Measurements from ENCODE around the gene DNAI2.

DNA sequence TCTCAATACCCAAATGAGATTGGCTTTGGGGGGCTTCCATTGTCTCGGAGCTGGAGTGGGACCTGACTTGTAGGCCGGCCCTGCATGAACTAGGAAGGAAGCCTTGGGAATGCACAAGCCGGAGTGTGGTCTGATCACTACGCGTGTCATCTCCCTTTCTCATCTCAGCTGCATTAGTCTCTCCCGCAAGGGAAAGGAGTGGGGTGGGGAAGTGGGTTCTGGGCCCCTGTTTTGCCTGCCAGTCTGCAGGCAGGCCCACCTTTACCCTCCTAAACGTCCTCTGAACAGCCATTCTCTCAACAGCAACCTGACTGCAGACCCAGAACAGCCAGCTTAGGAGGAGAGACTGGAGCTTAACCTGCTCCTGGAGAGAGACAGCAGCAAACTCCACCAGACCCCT lies 11.4 kb upstream of the DNAI2 start:
- TF ChIP-seq ELF1 (IDR thresholded peaks at IDR 0.05; ENCODE audit: borderline replicate concordance, low read depth) (no peak), RAD21 (IDR thresholded peaks at IDR 0.05; ENCODE audit: low read depth) (no peak), REST (IDR thresholded peaks at IDR 0.05; ENCODE audit: low read depth) (no peak), EZH2 (IDR thresholded peaks at IDR 0.05) (no peak), POLR2AphosphoS5 (IDR thresholded peaks at IDR 0.05; ENCODE audit: low read depth, low read length) (no peak), ZNF274 (IDR thresholded peaks at IDR 0.05; ENCODE audit: low read depth, low read length) (no peak), SRF (IDR thresholded peaks at IDR 0.05; ENCODE audit: low read depth) (no peak), POLR2A (IDR thresholded peaks at IDR 0.05; ENCODE audit: borderline replicate concordance, extremely low read depth, insufficient read depth, insufficient read length) (no peak), JUND (IDR thresholded peaks at IDR 0.05) (no peak), YY1 (IDR thresholded peaks at IDR 0.05; ENCODE audit: extremely low read depth, insufficient replicate concordance, low read depth, low read length) (no peak), SP1 (IDR thresholded peaks at IDR 0.05; ENCODE audit: low read depth) (no peak)
- TF ChIP-seq, protein P1, sequence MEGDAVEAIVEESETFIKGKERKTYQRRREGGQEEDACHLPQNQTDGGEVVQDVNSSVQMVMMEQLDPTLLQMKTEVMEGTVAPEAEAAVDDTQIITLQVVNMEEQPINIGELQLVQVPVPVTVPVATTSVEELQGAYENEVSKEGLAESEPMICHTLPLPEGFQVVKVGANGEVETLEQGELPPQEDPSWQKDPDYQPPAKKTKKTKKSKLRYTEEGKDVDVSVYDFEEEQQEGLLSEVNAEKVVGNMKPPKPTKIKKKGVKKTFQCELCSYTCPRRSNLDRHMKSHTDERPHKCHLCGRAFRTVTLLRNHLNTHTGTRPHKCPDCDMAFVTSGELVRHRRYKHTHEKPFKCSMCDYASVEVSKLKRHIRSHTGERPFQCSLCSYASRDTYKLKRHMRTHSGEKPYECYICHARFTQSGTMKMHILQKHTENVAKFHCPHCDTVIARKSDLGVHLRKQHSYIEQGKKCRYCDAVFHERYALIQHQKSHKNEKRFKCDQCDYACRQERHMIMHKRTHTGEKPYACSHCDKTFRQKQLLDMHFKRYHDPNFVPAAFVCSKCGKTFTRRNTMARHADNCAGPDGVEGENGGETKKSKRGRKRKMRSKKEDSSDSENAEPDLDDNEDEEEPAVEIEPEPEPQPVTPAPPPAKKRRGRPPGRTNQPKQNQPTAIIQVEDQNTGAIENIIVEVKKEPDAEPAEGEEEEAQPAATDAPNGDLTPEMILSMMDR (IDR thresholded peaks at IDR 0.05 in 2 of 3, conservative IDR thresholded peaks at IDR 0.05 in 1 of 3; ENCODE audit: borderline replicate concordance in 1 of 3, insufficient read depth in 1 of 3, low read depth in 2 of 3, low read length in 2 of 3) = no peak

Data from HCT116 (cell line).